Neuronal stem cell (in vitro differentiated cells): ENCODE data around the gene WNT11.

Source experiments
- DNase-seq: peaks from one replicate; pipeline ENCODE4 v3.0.0-alpha.2; 2013; ENCODE audit warnings: low spot score
- H2AFZ ChIP-seq: one replicate; pipeline ENCODE4 v1.6.1; 2013; ENCODE audit warnings: mild to moderate bottlenecking, low read length, inconsistent platforms
- H2AK5ac ChIP-seq: 2 replicates; pipeline ENCODE4 v1.6.1; 2013; ENCODE audit warnings: low read depth, mild to moderate bottlenecking, inconsistent platforms, low read length, moderate library complexity, mixed read lengths
- H2BK120ac ChIP-seq: 2 replicates; pipeline ENCODE4 v1.6.1; 2013; ENCODE audit warnings: low read depth, mild to moderate bottlenecking, inconsistent platforms, low read length, moderate library complexity, mixed read lengths
- H2BK12ac ChIP-seq: one replicate; pipeline ENCODE4 v1.6.1; 2013; ENCODE audit warnings: low read length, inconsistent platforms
- H2BK15ac ChIP-seq: 2 replicates; pipeline ENCODE4 v1.6.1; 2013; ENCODE audit warnings: mild to moderate bottlenecking, low read length, inconsistent platforms, mixed read lengths
- H2BK5ac ChIP-seq: one replicate; pipeline ENCODE4 v1.6.1; 2013; ENCODE audit warnings: inconsistent platforms, mild to moderate bottlenecking, low read length, moderate library complexity
- H3K14ac ChIP-seq: one replicate; pipeline ENCODE4 v1.6.1; 2013; ENCODE audit warnings: low read length, inconsistent platforms
- H3K18ac ChIP-seq: 2 replicates; pipeline ENCODE4 v1.6.1; 2013; ENCODE audit warnings: low read length, inconsistent platforms
- H3K23ac ChIP-seq: 2 replicates; pipeline ENCODE4 v1.6.1; 2013; ENCODE audit warnings: low read depth, mild to moderate bottlenecking, mixed read lengths, low read length, inconsistent platforms; ENCODE audit not compliant: poor library complexity
- H3K27ac ChIP-seq: replicated peaks from 3 replicates; pipeline ENCODE4 v1.5.1; 2013; ENCODE audit warnings: low read length, inconsistent platforms
- H3K27me3 ChIP-seq, 3 experiments: 2 replicates each; pipeline ENCODE4 v1.6.1; 2013; ENCODE audit warnings: low read length in 3 of 3, mild to moderate bottlenecking in 2 of 3, inconsistent platforms in 1 of 3, low read depth in 1 of 3, mixed read lengths in 1 of 3, moderate library complexity in 1 of 3; ENCODE audit not compliant: control insufficient read depth in 3 of 3, insufficient read depth in 3 of 3
- H3K36me3 ChIP-seq, 2 donors: replicated peaks in 1 of 2; 2 replicates each; pipeline ENCODE4 v1.6.1; 2013; ENCODE audit warnings: low read length in 2 of 2; ENCODE audit not compliant: control insufficient read depth in 2 of 2, insufficient read depth in 2 of 2
- H3K4ac ChIP-seq: 2 replicates; pipeline ENCODE4 v1.6.1; 2013; ENCODE audit warnings: inconsistent platforms, mild to moderate bottlenecking, low read length, moderate library complexity
- H3K4me1 ChIP-seq, 2 donors: 1 replicate in 1 of 2; 2 replicates in 1 of 2; pipeline ENCODE4 v1.6.1; 2013; ENCODE audit warnings: low read length in 2 of 2, low read depth in 1 of 2; ENCODE audit not compliant: control insufficient read depth in 2 of 2, insufficient read depth in 1 of 2
- H3K4me2 ChIP-seq: one replicate; pipeline ENCODE4 v1.6.1; 2013; ENCODE audit warnings: mild to moderate bottlenecking, low read length, inconsistent platforms; ENCODE audit not compliant: insufficient read depth, poor library complexity, severe bottlenecking
- H3K4me3 ChIP-seq, 2 donors: 2 replicates each; pipeline ENCODE4 v1.5.1; 2013; ENCODE audit warnings: low read length in 2 of 2, mild to moderate bottlenecking in 2 of 2, inconsistent platforms in 1 of 2, moderate library complexity in 1 of 2
- H3K79me1 ChIP-seq: one replicate; pipeline ENCODE4 v1.6.1; 2013; ENCODE audit warnings: low read depth, mild to moderate bottlenecking, inconsistent platforms, low read length, moderate library complexity
- H3K9ac ChIP-seq: one replicate; pipeline ENCODE4 v1.6.1; 2013; ENCODE audit warnings: mild to moderate bottlenecking, low read depth, low read length, inconsistent platforms; ENCODE audit not compliant: poor library complexity
- H3K9me3 ChIP-seq, 2 donors: replicated peaks in 1 of 2; 2 replicates each; pipeline versions ENCODE3 to v1.6.1; 2013; ENCODE audit warnings: low read length in 2 of 2, mild to moderate bottlenecking in 2 of 2, inconsistent platforms in 1 of 2, low read depth in 1 of 2, mixed read lengths in 1 of 2, moderate library complexity in 1 of 2; ENCODE audit not compliant: control insufficient read depth in 2 of 2, insufficient read depth in 1 of 2
- H4K8ac ChIP-seq: one replicate; pipeline ENCODE4 v1.6.1; 2013; ENCODE audit warnings: low read depth, mild to moderate bottlenecking, inconsistent platforms, low read length, moderate library complexity
- H4K91ac ChIP-seq: one replicate; pipeline ENCODE4 v1.6.1; 2013; ENCODE audit warnings: low read length, low read depth, mild to moderate bottlenecking, inconsistent platforms; ENCODE audit not compliant: poor library complexity
- WGBS, 2 donors: extraction: QIAGEN DNeasy Blood & Tissue Kit; methylation state at CpG; one replicate each; pipeline ENCODE4 v1.1.7; 2013; ENCODE audit warnings: missing lambda C conversion rate in 2 of 2, mixed read lengths in 1 of 2; ENCODE audit not compliant: insufficient read length in 2 of 2, insufficient replicate concordance in 1 of 2; ENCODE audit errors: extremely low coverage in 2 of 2; 5-methylcytosine and 5-hydroxymethylcytosine counted together

WNT11 gene

GRCh38 chr11:76156971-76157427, 49.3 kb downstream of the WNT11 start:
- no peaks in the 10 kb centered on the region for H3K36me3 ChIP-seq
- H2AK5ac ChIP-seq: no peak overlapping the region
- H3K14ac ChIP-seq: no peak overlapping the region
- peaks cover 0 to 2% of the 10 kb centered on the region in 2 donors for H3K4me1 ChIP-seq
- no peaks in the 10 kb centered on the region for H3K79me1 ChIP-seq
- H2BK15ac ChIP-seq: peak overlapping the region; percentile 61
- no peaks in the 10 kb centered on the region for H3K9me3 ChIP-seq
- H4K8ac ChIP-seq: no peak overlapping the region
- H2BK5ac ChIP-seq: no peak overlapping the region
- H3K4me2 ChIP-seq: no peak overlapping the region
- H4K91ac ChIP-seq: no peak overlapping the region
- H2BK12ac ChIP-seq: no peak overlapping the region
- H3K4ac ChIP-seq: no peak overlapping the region
- no peak overlapping the region for H2BK120ac ChIP-seq
- no peak overlapping the region for H3K4me3 ChIP-seq
- no CpG with 5 or more reads among the region's 12 CpGs for WGBS, 2 donors
- no peak for DNase-seq
- H3K27me3 ChIP-seq: peaks cover 0 to 23% (median 0%) of the 10 kb centered on the region in 3 experiments
- H3K18ac ChIP-seq: peak overlapping the region; percentile 51
- H3K9ac ChIP-seq: no peak overlapping the region
- H3K27ac ChIP-seq: no peak overlapping the region
- no peak overlapping the region for H3K23ac ChIP-seq
- H2AFZ ChIP-seq: no peak overlapping the region

- no peak overlapping the region for H3K9ac ChIP-seq
- peaks cover 0 to 23% (median 0%) of the 10 kb centered on the region in 3 experiments for H3K27me3 ChIP-seq
- no peaks in the 10 kb centered on the region for H3K36me3 ChIP-seq
- H3K14ac ChIP-seq: no peak overlapping the region
- no peak overlapping the region for H3K18ac ChIP-seq
- no peak overlapping the region for H3K4ac ChIP-seq
- WGBS, 2 donors: no CpG with 5 or more reads among the region's 11 CpGs
- peaks cover 0 to 5% of the 10 kb centered on the region in 2 donors for H3K4me1 ChIP-seq
- no peak overlapping the region for H2AFZ ChIP-seq
- no peak overlapping the region for H4K8ac ChIP-seq
- H2AK5ac ChIP-seq: no peak overlapping the region
- H2BK5ac ChIP-seq: no peak overlapping the region
- no peaks in the 10 kb centered on the region for H3K9me3 ChIP-seq
- H2BK12ac ChIP-seq: no peak overlapping the region
- H3K79me1 ChIP-seq: no peaks in the 10 kb centered on the region
- no peak overlapping the region for H3K23ac ChIP-seq
- H2BK120ac ChIP-seq: no peak overlapping the region
- no peak for DNase-seq
- no peak overlapping the region for H3K4me3 ChIP-seq
- no peak overlapping the region for H4K91ac ChIP-seq
- H3K4me2 ChIP-seq: no peak overlapping the region
- H2BK15ac ChIP-seq: no peak overlapping the region
- no peak overlapping the region for H3K27ac ChIP-seq
Measured at GRCh38 chr11:76155500-76156227, 50.6 kb downstream of the WNT11 start.

- H3K27ac ChIP-seq: no peak overlapping the region
- no CpG with 5 or more reads among the region's 6 CpGs for WGBS, 2 donors
- no peak for DNase-seq
Measured at GRCh38 chr11:76153571-76153923, 52.8 kb downstream of the WNT11 start.

GRCh38 chr11:76152741-76153570, 53.3 kb downstream of the WNT11 start:
- H3K14ac ChIP-seq: no peak overlapping the region
- no peak overlapping the region for H4K8ac ChIP-seq
- H2AFZ ChIP-seq: peak overlapping the region; percentile 90
- H3K4me3 ChIP-seq: no peak overlapping the region
- H3K23ac ChIP-seq: no peak overlapping the region
- no peak overlapping the region for H3K9ac ChIP-seq
- peaks cover 0 to 20% (median 0%) of the 10 kb centered on the region in 3 experiments for H3K27me3 ChIP-seq
- no peaks in the 10 kb centered on the region for H3K9me3 ChIP-seq
- H3K4me1 ChIP-seq: peaks cover 2 to 12% of the 10 kb centered on the region in 2 donors
- no peak overlapping the region for H3K18ac ChIP-seq
- no peaks in the 10 kb centered on the region for H3K79me1 ChIP-seq
- peak overlapping the region; percentile 81 for H3K4me2 ChIP-seq
- no peak overlapping the region for H2AK5ac ChIP-seq
- no peak overlapping the region for H4K91ac ChIP-seq
- WGBS, 2 donors: no CpG with 5 or more reads among the region's 13 CpGs
- DNase-seq: no peak
- H2BK5ac ChIP-seq: peak overlapping the region; percentile 2
- H2BK120ac ChIP-seq: no peak overlapping the region
- H3K36me3 ChIP-seq: no peaks in the 10 kb centered on the region
- H3K4ac ChIP-seq: no peak overlapping the region
- no peak overlapping the region for H3K27ac ChIP-seq
- no peak overlapping the region for H2BK12ac ChIP-seq
- no peak overlapping the region for H2BK15ac ChIP-seq

More at GRCh38 chr11:76153571-76153923, 52.8 kb downstream of the WNT11 start:
- Histone ChIP-seq H3K79me1 (no peaks in the 10 kb centered on the region), H3K18ac (no peak overlapping the region), H2BK5ac (no peak overlapping the region), H3K4me2 (no peak overlapping the region), H2AK5ac (no peak overlapping the region), H2BK15ac (no peak overlapping the region), H3K9me3 (no peaks in the 10 kb centered on the region), H3K36me3 (no peaks in the 10 kb centered on the region), H3K27me3 (peaks cover 0 to 20% (median 0%) of the 10 kb centered on the region in 3 experiments), H3K14ac (no peak overlapping the region), H3K4me1 (peaks cover 0 to 7% of the 10 kb centered on the region in 2 donors), H3K23ac (no peak overlapping the region), H3K4ac (no peak overlapping the region), H2AFZ (peak overlapping the region; percentile 58), H4K8ac (no peak overlapping the region), H2BK12ac (no peak overlapping the region), H3K9ac (no peak overlapping the region), H4K91ac (no peak overlapping the region), H2BK120ac (no peak overlapping the region), H3K4me3 (no peak overlapping the region)
